ENCODE results near the gene SH2D2A. TPM values are rescaled to one million over a fixed set of nuclear protein-coding genes. Genes with fewer than 3 reads are reported as not detected.

SH2D2A gene
- total and polyA plus RNA-seq, 9 of the 15 experiments (the other 6 are each of a cell fraction or from before 2014, with no cell fraction given): 0.89 to 33.6 (median 6.9) TPM

- 0 out of 2 replicates have a peak, but pooled peaks have one; percentile 35 for TF ChIP-seq MGA (IDR thresholded peaks at IDR 0.05)
- TF ChIP-seq ZNF57 (CRISPR knock-in tag; IDR thresholded peaks at IDR 0.05): no peak
- no peak for TF ChIP-seq CREB3 (tag; conservative IDR thresholded peaks at IDR 0.05; ENCODE audit: low read depth)
- no peak for TF ChIP-seq MYNN (IDR thresholded peaks at IDR 0.05)
- no peak for TF ChIP-seq MYNN (CRISPR knock-in tag; IDR thresholded peaks at IDR 0.05)
- TF ChIP-seq ZNF23 (CRISPR knock-in tag; IDR thresholded peaks at IDR 0.05): no peak
- TF ChIP-seq HDGF (IDR thresholded peaks at IDR 0.05): no peak
- no peak for TF ChIP-seq MNT (conservative IDR thresholded peaks at IDR 0.05)
- TF ChIP-seq ZHX1 (conservative IDR thresholded peaks at IDR 0.05; ENCODE audit: low read length): no peak
Observed at GRCh38 chr1:156821801-156822200, 5.2 kb upstream of the SH2D2A start (continued).

Measured in K562 (cell line).